ENCODE measurements around the gene FFAR2. TPM values are rescaled to one million over a fixed set of nuclear protein-coding genes. Genes with fewer than 3 reads are reported as not detected.
A peak's percentile ranks its signal among the peaks of the same experiment; 100 is the strongest.
"Not testable (repeated sequence)": the region's sequence is repeated elsewhere in the genome, so short reads cannot be mapped to it uniquely, and the experiment has no call there.

FFAR2 gene
- total RNA-seq, 3 donors from 2014 or later = not detected

- not testable (repeated sequence) for H3K9me3 Mint-ChIP-seq; H3K36me3 Mint-ChIP-seq (ENCODE audit: insufficient read depth); H3K4me3 Mint-ChIP-seq; H3K27me3 Mint-ChIP-seq (ENCODE audit: low read depth); H3K4me1 Mint-ChIP-seq (ENCODE audit: low read depth); ATAC-seq; DNase-seq
Measured at GRCh38 chr19:35474594-35474993, 26.5 kb downstream of the FFAR2 start.

DNA sequence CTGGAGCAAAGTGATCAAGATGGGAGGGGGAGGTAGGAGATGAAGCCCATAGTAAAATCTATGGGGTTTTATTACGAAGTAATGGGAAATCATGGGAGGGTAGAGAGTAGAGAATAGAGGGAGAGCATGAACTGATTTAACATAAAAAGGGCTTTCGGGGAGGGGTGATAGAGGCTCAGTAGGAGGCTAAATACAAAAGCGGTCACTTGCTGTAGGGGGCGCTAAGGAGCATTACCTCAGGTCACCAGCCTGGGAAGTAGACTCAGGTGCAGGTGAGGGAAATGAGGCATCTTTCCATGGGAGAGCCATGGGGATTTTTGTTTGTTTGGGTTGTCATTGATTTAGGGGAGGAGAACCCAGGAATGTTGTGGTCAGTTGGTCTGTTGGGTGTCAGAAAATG lies 28.1 kb downstream of the FFAR2 start:
- Mint-ChIP-seq H3K27me3 (ENCODE audit: low read depth) (no peaks in the 10 kb centered on the region), H3K4me3 (no peak overlapping the region), H3K9me3 (no peaks in the 10 kb centered on the region), H3K36me3 (ENCODE audit: insufficient read depth) (no peaks in the 10 kb centered on the region), H3K4me1 (ENCODE audit: low read depth) (no peaks in the 10 kb centered on the region)
- DNase-seq (no peak), ATAC-seq (no peak)

GRCh38 chr19:35478794-35479677 lies 31.0 kb downstream of the FFAR2 start:
- no peaks in the 10 kb centered on the region for H3K27me3 Mint-ChIP-seq (ENCODE audit: low read depth)
- ATAC-seq = no peak
- DNase-seq = no peak
- no peaks in the 10 kb centered on the region for H3K9me3 Mint-ChIP-seq
- H3K4me3 Mint-ChIP-seq = no peak overlapping the region
- no peaks in the 10 kb centered on the region for H3K4me1 Mint-ChIP-seq (ENCODE audit: low read depth)
- no peaks in the 10 kb centered on the region for H3K36me3 Mint-ChIP-seq (ENCODE audit: insufficient read depth)

- Mint-ChIP-seq H3K9me3 (no peaks in the 10 kb centered on the region), H3K4me3 (no peak overlapping the region), H3K27me3 (ENCODE audit: low read depth) (no peaks in the 10 kb centered on the region), H3K4me1 (ENCODE audit: low read depth) (peaks cover 8% of the 10 kb centered on the region), H3K36me3 (ENCODE audit: insufficient read depth) (no peaks in the 10 kb centered on the region)
- no peak for ATAC-seq
- DNase-seq = no peak
Measured at GRCh38 chr19:35483089-35483488, 35.0 kb downstream of the FFAR2 start.

DNA sequence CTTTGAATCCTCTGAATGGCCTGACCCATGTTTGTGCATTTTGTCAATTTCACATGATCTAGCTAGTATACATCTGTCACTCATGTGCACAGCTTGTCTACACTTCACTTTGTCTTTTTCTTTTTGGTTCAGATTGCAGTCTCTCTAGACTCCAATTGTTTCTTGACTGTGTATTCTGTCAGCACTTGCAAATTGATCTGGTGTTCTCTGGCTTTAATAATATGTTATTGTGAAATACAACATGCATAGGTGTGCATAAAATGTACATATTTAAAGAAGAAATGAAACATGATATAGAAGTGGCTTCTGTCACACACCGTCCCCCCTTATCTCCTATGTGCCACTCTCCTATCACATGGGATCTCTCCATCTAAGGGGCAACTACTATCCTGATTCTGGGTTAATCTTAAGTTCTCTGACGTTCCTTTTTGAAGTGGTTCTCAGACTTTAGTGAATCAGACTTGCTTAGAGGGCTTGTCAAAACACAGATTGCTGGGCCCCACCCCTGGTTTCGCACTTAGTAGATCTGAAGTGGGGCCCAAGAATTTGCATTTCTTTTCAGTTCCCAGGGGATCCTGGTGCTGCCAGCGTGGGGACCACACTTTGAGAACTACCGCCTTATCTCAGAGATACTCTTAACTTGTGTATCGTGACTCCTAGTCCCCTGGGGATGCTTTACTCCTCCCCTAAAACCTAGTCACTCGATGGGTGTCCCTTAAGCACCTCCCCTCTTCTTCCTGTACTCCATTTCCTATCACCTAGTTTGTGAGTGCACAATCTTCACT lies 36.4 kb downstream of the FFAR2 start:
- no peaks in the 10 kb centered on the region for H3K36me3 Mint-ChIP-seq (ENCODE audit: insufficient read depth)
- DNase-seq (no peak), ATAC-seq (peak; percentile 37 to 41)
- H3K27me3 Mint-ChIP-seq (ENCODE audit: low read depth) = no peaks in the 10 kb centered on the region
- no peak overlapping the region for H3K4me3 Mint-ChIP-seq
- H3K9me3 Mint-ChIP-seq = no peaks in the 10 kb centered on the region
- peaks cover 8% of the 10 kb centered on the region for H3K4me1 Mint-ChIP-seq (ENCODE audit: low read depth)

DNA sequence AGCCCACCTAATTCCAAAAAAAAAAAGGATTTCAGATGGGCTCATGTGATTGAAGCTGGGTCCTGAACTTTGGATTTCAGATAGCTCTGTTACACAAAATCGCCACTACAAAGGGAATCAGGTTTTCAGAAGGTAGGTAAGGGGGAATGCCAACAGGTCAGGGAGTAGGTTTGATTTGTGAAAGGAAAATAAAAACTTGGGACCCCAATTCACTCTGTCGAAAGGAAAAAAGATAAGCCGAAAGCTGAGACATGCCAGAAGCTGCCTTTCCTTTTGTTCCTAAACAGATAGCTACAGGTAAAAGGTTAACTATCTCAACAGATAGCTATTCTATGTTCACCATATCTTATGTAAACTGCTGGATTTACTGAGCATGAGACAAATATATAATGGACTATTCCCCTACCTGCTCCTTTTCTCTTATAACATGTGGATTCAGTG lies 38.2 kb downstream of the FFAR2 start:
- DNase-seq (no peak), ATAC-seq (no peak)
- no peaks in the 10 kb centered on the region for H3K9me3 Mint-ChIP-seq
- H3K36me3 Mint-ChIP-seq (ENCODE audit: insufficient read depth) = no peaks in the 10 kb centered on the region
- no peak overlapping the region for H3K4me3 Mint-ChIP-seq
- H3K27me3 Mint-ChIP-seq (ENCODE audit: low read depth) = peaks cover 8% of the 10 kb centered on the region
- H3K4me1 Mint-ChIP-seq (ENCODE audit: low read depth) = peaks cover 8% of the 10 kb centered on the region

GRCh38 chr19:35487656-35488182 lies 39.7 kb downstream of the FFAR2 start:
- H3K27me3 Mint-ChIP-seq (ENCODE audit: low read depth) = peaks cover 8% of the 10 kb centered on the region
- no peaks in the 10 kb centered on the region for H3K36me3 Mint-ChIP-seq (ENCODE audit: insufficient read depth)
- no peak for ATAC-seq
- peaks cover 8% of the 10 kb centered on the region for H3K4me1 Mint-ChIP-seq (ENCODE audit: low read depth)
- no peaks in the 10 kb centered on the region for H3K9me3 Mint-ChIP-seq
- no peak for DNase-seq
- H3K4me3 Mint-ChIP-seq = no peak overlapping the region

GRCh38 chr19:35488677-35489076 lies 40.6 kb downstream of the FFAR2 start:
- Mint-ChIP-seq H3K36me3 (ENCODE audit: insufficient read depth) (no peaks in the 10 kb centered on the region), H3K27me3 (ENCODE audit: low read depth) (peaks cover 8% of the 10 kb centered on the region), H3K4me3 (no peak overlapping the region), H3K9me3 (no peaks in the 10 kb centered on the region), H3K4me1 (ENCODE audit: low read depth) (peaks cover 8% of the 10 kb centered on the region)
- DNase-seq (no peak), ATAC-seq (no peak)

- Mint-ChIP-seq H3K27me3 (ENCODE audit: low read depth) (peaks cover 8% of the 10 kb centered on the region), H3K36me3 (ENCODE audit: insufficient read depth) (no peaks in the 10 kb centered on the region), H3K4me1 (ENCODE audit: low read depth) (no peaks in the 10 kb centered on the region), H3K9me3 (no peaks in the 10 kb centered on the region), H3K4me3 (no peak within 1 kb of the TSS)
- ATAC-seq (no peak), DNase-seq (no peak)
Measured at GRCh38 chr19:35490364-35490763, 42.3 kb downstream of the FFAR2 start, which contains the start of gene KRTDAP. KRTDAP (minus strand) TSS chr19:35490464; CDS start chr19:35490442, 22 bp downstream.

DNA sequence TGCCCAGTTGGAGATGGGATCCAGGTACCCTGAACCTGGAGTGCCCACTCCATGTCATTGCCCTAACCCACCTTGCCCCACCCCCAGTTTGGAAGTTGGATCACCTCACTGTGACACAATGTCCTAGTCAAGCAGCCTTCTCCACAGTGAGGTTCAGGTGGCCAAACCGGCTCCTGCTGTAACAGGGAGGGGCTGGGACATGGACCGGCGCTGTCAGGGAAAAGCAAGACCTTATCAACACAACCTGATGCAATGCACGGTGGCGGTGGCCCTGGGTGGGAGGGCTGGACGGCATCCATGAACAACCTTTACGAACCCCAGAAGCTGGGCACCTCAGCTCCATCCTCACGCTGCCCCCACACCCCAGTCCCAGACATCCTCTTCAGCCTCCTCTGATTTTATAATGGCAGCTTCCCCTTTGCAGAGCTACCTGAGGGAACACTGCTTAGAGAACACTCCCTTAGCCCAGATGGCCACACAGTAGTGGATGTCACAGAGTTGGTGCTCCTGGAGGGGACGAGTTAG lies 43.8 kb downstream of the FFAR2 start:
- Mint-ChIP-seq H3K27me3 (ENCODE audit: low read depth) (peaks cover 8% of the 10 kb centered on the region), H3K4me1 (ENCODE audit: low read depth) (peaks cover 3% of the 10 kb centered on the region), H3K36me3 (ENCODE audit: insufficient read depth) (no peaks in the 10 kb centered on the region), H3K9me3 (no peaks in the 10 kb centered on the region), H3K4me3 (no peak overlapping the region)
- ATAC-seq (no peak), DNase-seq (no peak)

- Mint-ChIP-seq H3K9me3 (no peaks in the 10 kb centered on the region), H3K4me3 (no peak overlapping the region), H3K36me3 (ENCODE audit: insufficient read depth) (no peaks in the 10 kb centered on the region), H3K27me3 (ENCODE audit: low read depth) (peaks cover 8% of the 10 kb centered on the region), H3K4me1 (ENCODE audit: low read depth) (peaks cover 3% of the 10 kb centered on the region)
- no peak for DNase-seq
- no peak for ATAC-seq
Measured at GRCh38 chr19:35493971-35494370, 45.9 kb downstream of the FFAR2 start.

DNA sequence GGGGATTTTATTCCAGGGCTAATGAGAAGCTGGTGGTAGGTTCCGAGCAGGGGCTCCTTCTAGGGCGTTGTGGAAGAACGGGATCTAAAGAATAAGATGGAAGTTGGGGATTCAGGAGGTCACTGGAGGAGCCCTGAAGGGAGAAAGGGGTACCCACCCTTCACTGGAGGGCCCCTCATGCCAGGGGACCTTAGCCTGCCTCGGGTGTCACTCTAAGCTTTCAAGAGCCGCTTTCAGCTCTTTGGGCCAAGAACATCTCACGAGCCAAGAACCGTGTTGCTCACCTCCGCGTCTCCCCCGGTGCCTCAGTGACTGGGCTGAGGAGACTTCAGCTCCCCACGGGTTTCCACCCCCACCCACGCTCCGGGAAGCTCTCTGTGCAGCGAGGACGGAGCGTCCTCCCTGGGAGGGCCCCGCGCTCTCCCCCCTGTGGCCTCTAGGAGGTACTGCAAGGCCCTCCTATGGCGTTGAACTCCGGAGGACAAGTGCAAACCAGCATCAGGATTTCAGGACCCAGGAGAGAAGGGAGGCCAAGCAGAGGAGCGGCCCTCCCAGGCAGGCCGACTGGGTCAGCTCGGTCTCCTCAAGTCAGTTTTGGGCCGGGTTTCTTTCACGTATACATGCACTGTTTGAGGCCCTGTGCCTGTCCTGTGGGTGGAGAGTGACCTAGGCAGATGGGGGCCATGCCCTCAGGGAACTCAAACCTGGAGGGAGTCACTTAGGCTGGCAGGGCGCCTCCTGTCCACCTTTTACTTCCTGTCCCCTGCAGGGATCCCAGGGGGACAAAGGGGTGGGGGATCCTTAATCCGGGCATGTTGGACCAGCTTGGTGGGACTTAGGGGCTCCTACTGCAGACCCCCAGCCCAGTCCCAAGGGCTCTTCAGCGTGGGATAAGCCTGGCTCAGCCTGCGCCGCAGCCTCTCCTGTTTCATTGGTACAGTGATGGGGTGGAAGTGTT lies 47.3 kb downstream of the FFAR2 start:
- peak; percentile 85 for DNase-seq
- H3K4me3 Mint-ChIP-seq = no peak overlapping the region
- ATAC-seq = peak; percentile 92 to 96
- H3K27me3 Mint-ChIP-seq (ENCODE audit: low read depth) = peaks cover 3% of the 10 kb centered on the region
- H3K9me3 Mint-ChIP-seq = no peaks in the 10 kb centered on the region
- no peaks in the 10 kb centered on the region for H3K36me3 Mint-ChIP-seq (ENCODE audit: insufficient read depth)
- peaks cover 3% of the 10 kb centered on the region for H3K4me1 Mint-ChIP-seq (ENCODE audit: low read depth)

DNA sequence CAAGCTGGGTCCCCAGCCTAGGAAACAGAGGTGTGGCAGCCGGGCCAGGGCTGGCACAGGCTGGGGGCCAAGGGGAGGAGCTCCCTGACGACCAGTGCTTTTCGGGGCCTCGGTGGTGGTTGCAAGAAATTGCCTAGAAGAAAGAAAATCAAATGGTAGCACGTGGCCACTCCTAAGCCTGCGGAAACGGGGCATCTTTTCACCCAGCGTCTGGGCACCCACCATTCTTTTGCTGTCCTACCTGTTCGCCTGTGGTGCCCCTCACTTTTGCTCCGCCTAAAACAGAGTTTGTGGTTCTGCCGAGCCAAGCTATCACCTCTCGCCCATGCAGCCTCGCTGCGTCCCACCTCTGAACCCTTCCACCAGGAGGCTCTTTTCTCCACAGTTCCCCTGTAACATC lies 49.3 kb downstream of the FFAR2 start:
- H3K9me3 Mint-ChIP-seq = no peaks in the 10 kb centered on the region
- ATAC-seq = no peak
- peaks cover 3% of the 10 kb centered on the region for H3K4me1 Mint-ChIP-seq (ENCODE audit: low read depth)
- no peak for DNase-seq
- H3K4me3 Mint-ChIP-seq = no peak overlapping the region
- H3K36me3 Mint-ChIP-seq (ENCODE audit: insufficient read depth) = no peaks in the 10 kb centered on the region
- H3K27me3 Mint-ChIP-seq (ENCODE audit: low read depth) = peaks cover 5% of the 10 kb centered on the region

Measured in activated T-cell treated with anti-CD3 and anti-CD28 coated beads, Interleukin-2, amount 50 U/mL, for 4 hours (primary cell).